GM10248 (cell line): Measurements from ENCODE around the gene ARL3.

Source experiments
- CTCF ChIA-PET: fragments of 300-600 bp; sonication (Branson Sonifier 250); formaldehyde crosslinking; extraction: SDS; loops from one replicate; lab custom pipeline; 2021; ENCODE audit warnings: antibody characterized with exemption; lab: Yijun Ruan, JAX
- POLR2A ChIA-PET: fragments of 350-650 bp; sonication (Branson Sonifier 250); formaldehyde crosslinking; extraction: SDS; loops from one replicate; lab custom pipeline; 2020; ENCODE audit warnings: antibody characterized with exemption; lab: Yijun Ruan, JAX
- DNase-seq: peaks from one replicate; pipeline ENCODE4 v3.0.0; 2012; ENCODE audit errors: extremely low spot score
- TF ChIP-seq, protein P1 (sequence below): IDR thresholded peaks from 2 replicates; pipeline ENCODE4 v1.5.1; 2012; ENCODE audit warnings: mild to moderate bottlenecking, low read depth; ENCODE audit errors: extremely low read depth, missing control alignments, control extremely low read depth

ARL3 gene

DNA sequence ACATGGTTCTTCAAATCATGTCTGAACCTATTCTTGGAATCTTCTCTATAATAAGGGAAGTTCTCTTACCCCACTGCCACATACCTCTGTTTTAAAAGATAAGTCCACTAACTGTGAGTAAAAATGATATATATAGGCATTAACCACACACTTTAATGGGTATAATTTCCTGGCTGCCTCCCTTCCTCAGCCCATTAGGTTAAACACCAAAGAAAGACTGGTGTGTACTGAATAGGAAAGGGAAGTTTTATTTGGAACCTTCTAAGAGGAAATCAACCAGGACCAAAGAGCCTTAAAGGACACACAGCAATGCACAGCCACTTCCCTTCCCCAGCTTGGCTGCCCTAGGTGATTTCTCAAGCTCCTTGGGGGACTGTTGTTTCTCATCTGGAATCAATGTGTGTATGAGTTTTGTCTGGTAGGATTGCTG lies 24.5 kb upstream of the ARL3 start:
- DNase-seq: no peak
- ChIA-PET POLR2A (no interaction called here), CTCF (interaction anchor here (1.0 to 3.3 kb wide), 5 partner anchors 8 to 164 kb away, joined by 3 to 12 read pairs (median 4); no protein-coding TSS in a partner anchor)
- TF ChIP-seq, protein P1, sequence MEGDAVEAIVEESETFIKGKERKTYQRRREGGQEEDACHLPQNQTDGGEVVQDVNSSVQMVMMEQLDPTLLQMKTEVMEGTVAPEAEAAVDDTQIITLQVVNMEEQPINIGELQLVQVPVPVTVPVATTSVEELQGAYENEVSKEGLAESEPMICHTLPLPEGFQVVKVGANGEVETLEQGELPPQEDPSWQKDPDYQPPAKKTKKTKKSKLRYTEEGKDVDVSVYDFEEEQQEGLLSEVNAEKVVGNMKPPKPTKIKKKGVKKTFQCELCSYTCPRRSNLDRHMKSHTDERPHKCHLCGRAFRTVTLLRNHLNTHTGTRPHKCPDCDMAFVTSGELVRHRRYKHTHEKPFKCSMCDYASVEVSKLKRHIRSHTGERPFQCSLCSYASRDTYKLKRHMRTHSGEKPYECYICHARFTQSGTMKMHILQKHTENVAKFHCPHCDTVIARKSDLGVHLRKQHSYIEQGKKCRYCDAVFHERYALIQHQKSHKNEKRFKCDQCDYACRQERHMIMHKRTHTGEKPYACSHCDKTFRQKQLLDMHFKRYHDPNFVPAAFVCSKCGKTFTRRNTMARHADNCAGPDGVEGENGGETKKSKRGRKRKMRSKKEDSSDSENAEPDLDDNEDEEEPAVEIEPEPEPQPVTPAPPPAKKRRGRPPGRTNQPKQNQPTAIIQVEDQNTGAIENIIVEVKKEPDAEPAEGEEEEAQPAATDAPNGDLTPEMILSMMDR: no peak

DNA sequence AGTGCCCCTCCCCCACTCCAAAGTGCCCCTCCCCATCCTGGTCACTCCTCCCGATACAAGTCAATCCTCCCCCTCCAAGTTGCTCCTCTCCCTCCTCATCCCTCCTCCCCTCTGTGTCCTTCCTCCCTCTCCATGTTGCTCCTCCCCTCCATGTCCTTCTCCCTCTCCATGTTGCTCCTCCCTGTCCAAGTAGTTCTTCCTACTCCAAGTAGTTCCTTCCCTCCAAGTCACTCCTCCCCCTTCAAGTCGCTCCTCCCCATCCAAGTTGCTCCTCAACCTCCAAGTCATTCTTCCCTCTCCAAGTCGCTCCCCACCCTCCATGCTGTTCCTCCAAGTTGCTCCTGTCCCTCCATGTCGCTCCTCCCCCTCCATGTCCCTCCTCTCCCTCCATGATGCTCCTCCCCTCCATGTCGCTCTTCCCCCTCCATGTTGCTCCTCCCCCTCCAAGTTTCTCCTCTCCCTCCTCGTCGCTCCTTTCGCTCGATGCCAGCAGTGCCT lies 20.9 kb upstream of the ARL3 start:
- TF ChIP-seq, protein P1: no peak
- POLR2A ChIA-PET: no interaction called here
- DNase-seq: no peak
- CTCF ChIA-PET: interaction anchor here (1.4 to 1.6 kb wide), 2 partner anchors 10 to 22 kb away, joined by 4 to 5 read pairs; no protein-coding TSS in a partner anchor

- DNase-seq: no peak
- ChIA-PET CTCF (interaction anchor here (1.4 to 4.1 kb wide), 4 partner anchors 10 to 169 kb away, joined by 4 to 22 read pairs (median 8); partner anchors contain the start of genes ARL3 and SFXN2), POLR2A (interaction anchor here (0.6 kb wide), 1 partner anchor 246 kb away, joined by 3 read pairs; no protein-coding TSS in a partner anchor)
- TF ChIP-seq, protein P1: no peak
These were observed 18.5 kb upstream of the ARL3 start for GRCh38 chr10:102732661-102733060.

DNA sequence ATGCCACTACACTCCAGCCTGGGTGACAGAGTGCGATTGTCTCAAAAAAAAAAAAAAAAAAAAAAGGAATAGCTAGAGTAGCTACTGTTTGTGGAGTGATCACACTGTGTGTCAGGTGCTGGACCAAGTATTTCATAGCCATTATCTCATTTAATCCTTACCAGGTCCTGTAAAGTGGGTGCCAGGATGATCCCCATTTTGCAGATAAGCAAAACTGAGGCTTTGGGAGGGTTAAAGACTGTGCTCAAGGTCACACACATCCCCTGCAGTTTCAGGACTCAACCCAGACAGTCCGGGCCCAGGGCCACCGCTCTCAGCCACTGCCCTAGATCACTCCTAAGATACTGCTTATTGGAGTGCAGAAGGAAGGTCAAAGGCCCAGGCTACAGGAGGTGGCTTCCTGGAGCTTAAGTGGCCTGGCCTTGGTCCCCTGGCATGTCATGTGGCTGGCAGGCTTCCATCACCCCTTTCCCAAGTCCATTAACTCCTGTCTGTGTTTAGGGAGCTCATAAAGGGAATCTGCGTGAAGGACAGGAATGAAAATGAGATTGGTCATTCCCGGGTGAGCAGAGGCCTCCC lies 17.1 kb upstream of the ARL3 start:
- TF ChIP-seq, protein P1: no peak
- ChIA-PET CTCF (interaction anchor here (2.3 to 4.1 kb wide), 4 partner anchors 8 to 170 kb away, joined by 10 to 22 read pairs (median 12); partner anchors contain the start of genes ARL3 and SFXN2), POLR2A (no interaction called here)
- no peak for DNase-seq

GRCh38 chr10:102729029-102730026 lies 15.1 kb upstream of the ARL3 start:
- TF ChIP-seq, protein P1: peak; percentile 94
- ChIA-PET CTCF (interaction anchor here (0.8 to 4.1 kb wide), 6 partner anchors 9 to 188 kb away, joined by 3 to 22 read pairs (median 7); partner anchors contain the start of gene CYP17A1), POLR2A (no interaction called here)
- DNase-seq: peak; percentile 77
